ENCODE data around the gene FMN1.

FMN1 gene

DNA sequence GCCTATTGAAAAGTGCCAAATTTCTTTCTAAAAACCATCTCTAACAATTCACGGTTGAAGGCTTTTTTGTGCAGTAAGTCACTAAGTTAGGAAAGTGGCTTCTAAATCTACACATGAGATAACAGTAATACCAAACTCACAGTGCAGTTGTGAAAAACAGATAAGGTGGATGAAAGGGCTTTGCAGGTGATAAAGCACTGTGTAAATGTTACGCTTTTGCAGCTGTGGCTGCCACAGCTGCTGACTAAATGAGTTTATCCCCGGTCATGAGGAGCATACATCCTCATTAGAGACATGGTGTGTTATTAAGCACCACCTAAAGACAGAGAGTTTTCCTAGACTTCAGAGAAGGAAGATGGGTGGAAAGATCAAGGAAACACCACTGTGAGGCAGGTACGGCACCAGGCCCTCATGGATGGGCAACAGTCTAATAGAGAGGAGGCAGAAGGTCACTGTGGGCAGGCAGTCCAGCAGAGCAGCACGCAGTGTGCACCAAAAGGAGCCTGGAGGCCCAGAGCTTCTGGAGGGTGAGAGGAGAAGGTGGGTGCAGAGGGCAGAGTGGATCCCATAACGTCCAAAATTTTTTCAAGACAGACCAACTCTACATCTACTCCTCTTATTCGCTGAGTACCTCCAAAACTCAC lies 68.5 kb downstream of the FMN1 start:
- no peak for DNase-seq (ENCODE audit: low spot score)

DNA sequence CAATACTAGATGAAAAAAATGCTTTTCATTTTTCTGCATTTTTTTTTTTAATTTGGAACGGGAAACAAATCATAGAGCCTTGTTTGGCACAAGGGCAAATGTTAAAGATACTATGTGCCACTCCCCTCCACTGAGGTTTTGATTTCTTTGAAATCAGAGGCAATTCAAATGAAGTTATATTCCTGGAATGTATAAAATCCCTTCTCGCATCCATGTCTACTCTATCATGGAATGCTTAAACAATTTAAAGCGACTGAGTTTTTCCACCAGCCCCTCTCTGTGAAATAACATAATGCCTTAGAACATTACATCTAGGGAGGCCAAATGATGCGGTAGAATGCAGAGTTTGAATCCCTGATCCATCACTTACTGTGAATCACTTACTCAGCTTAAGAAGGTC lies 69.7 kb downstream of the FMN1 start:
- DNase-seq (ENCODE audit: low spot score), result no peak

DNA sequence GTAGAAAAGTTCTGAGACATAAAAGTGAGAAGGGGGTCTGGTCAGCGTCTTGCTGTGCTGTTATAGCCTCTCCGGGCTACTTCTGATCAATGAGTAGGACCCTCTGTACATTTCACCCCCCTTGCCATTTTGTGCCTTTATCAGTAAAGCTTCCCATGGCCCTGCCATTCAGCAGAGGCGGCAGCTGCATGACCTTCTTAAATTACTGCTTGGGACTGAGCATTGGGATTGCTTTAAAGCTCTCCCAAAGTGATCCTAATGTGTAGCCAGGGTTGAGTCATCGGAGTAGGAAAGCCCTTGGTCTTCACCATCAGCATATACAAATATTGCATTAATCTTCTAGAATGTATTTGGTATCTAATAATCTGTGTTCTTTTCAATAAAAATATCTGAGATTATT lies 70.2 kb downstream of the FMN1 start:
- DNase-seq (ENCODE audit: low spot score), result no peak

DNA sequence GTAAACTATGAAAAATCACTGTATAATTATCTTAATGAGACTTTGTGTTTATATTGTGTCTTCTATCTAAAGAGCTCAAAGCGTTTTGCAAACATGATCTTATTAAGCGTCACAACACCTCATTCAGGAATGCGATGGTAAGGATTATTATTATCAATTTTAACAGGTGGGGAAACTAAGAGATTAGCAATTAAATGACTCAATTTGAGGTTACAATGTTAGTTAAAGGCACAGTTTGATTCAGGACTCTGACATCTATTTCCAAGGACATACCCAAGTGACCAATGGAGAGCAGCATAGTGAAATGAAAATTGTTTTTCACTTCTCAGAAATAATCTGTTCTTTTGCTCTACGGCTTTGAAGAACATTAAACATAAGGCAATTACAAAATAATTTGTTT lies 74.6 kb downstream of the FMN1 start:
- DNase-seq (ENCODE audit: low spot score), result no peak

DNA sequence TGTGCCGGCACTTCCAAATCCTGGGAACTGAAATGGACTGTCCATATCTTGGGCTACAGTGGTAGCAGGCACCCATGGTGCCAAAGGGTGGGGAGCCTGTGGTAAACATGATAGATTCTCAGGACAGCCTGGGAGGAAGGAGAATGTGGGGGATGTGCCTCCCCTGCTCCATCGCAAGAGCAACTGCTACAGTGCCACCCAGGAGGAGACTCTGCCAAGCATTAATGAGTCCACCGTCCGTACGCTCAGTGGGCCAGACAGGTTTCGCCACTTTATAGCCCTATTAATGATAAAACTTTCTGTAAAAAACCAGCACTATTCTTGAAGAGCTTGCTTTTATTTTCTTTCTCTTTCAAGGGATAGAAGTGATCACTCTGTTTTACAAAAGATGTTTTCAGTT lies 75.2 kb downstream of the FMN1 start:
- DNase-seq (ENCODE audit: low spot score), result no peak

DNA sequence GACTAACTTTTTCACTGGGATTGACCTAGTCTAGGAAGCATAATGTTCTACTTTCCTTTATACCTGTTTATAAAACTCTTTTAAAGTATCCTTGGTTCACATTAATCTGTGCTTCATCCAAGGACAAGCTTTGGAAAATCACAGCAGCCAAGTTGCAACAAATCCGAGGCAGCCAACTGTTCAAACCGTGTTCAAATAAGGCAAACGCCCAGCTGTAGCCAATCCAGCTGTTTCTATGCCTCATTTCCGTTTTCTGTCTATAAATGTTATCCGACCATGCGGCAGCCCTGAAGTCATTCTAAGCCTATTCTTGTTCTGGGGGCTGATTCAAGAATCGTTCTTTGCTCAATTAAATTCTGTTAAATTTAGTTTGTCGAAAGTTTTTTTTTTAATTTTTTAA lies 78.3 kb downstream of the FMN1 start:
- DNase-seq (ENCODE audit: low spot score), result no peak

DNA sequence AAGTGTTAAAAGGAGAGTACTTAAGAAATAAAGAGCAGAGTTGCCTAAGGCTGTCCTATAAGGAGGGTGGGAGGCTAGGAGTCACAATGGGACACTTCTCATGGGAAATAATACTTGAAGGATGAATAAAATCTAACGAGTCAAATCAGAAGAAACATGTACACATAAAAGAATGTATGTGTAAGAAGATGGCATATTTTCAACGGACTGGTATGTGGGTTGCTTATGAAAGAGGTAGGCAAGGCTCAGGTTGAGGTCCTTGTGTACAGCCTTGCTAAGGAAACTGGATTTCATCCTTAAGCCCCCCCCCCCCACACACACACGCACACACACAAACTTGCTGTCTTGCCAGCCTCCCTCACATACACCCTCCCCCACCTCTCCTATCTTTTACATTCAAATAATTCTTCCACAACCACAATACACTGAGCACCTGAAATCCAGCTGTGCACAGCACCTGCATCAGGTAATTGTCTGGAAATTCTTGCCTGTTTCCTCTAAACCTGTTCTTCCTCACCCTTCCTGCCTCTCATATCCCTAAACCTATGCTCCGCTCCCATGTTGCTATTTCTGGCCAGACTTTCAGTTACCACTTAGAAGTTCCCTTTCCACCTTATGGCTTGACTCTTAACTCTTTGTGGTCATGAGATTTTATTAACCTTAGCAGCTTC lies 79.2 kb downstream of the FMN1 start:
- no peak for DNase-seq (ENCODE audit: low spot score)

DNA sequence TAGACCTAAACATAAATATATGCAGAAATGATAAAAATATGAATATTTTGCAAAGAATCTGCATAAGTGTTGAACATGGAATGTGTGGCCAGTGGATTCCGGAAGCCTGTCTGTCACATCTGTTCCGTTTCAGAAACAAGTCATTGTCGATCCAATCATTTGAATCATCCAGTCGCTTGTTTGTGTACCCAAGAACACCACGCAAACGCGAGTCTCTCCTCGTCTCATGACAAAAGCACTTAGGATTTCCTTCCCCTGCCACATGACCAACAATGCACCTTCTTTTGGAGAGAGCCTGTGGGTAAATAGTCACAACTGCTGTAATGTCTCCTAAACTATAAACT lies 80.2 kb downstream of the FMN1 start:
- no peak for DNase-seq (ENCODE audit: low spot score)

DNA sequence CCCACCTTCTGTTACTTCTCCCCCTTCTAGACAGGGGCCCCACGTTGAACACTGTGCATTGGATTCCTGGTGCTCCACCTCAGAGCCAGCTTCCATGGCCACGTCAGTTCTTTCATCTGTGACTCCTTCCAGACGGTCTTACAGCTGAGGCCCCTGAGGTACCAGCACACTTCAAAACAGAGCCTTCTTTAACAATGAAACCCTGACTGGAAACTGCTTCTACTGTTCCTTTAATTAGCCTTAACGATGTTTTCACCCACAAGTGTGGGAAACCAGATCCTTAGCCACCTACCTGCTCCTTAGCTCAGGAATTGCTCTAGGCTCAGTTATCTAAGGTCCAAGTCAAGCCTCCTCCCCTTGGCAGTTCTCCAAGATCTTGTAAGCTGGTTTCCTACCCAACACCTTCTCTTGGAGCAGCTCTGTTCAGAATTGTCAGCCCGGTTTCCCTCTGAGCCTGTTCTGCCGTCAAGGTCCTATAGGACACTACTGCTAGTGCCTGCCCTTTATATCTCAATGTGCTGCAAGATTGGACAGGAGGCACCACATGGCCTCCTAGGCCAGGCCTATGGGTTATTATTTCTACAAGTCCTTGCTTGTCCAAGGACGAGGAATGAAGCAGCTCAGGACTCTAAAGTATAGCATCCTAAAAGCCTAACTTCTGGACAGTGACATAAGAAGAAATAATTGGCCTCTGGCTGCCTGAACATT lies 80.7 kb downstream of the FMN1 start:
- no peak for DNase-seq (ENCODE audit: low spot score)

DNA sequence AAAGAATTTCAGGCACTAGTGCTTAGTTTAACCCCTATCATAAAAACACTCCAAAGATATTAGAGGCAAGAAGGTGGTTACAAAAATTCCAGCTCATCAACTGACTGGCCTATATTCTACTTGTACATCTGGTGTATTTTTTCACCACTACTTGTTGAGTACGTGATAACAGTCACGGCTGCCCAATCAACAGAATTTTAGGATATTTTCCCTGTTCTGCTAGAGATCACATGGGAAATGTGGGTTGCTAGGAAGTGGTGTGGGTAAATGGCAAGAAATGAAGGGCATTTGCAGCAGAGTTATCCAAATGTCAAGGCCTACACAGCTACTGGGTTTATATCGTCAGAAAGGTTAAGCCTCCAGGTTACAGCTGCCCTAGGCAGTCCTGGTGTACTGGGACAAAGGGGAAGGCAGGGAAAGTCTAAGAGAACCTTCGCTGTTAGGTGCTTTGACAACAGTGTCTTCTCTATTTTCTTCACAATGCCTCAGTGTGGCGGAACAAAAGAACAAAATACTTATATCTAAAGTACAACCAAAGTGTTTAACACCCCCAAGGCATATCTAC lies 81.9 kb downstream of the FMN1 start:
- no peak for DNase-seq (ENCODE audit: low spot score)

DNA sequence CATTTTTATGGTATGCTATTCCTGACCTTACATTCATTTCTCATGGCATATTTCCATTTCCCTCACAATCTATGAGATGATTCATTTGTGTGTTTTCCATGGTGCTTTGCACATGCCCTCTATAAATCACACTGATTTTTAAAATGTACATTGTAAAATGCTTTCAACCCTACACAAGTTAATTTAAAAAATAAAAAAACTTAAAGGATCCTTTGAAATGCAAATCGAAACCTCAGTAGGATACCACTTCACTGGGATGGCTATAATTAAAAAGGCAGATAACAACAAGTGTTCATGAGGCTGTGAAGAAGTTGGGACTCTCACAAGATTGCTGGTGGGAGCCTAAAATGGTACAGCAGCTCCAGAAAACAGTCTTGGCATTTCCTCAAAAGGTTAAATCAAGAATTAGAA lies 83.5 kb downstream of the FMN1 start:
- no peak for DNase-seq (ENCODE audit: low spot score)

DNA sequence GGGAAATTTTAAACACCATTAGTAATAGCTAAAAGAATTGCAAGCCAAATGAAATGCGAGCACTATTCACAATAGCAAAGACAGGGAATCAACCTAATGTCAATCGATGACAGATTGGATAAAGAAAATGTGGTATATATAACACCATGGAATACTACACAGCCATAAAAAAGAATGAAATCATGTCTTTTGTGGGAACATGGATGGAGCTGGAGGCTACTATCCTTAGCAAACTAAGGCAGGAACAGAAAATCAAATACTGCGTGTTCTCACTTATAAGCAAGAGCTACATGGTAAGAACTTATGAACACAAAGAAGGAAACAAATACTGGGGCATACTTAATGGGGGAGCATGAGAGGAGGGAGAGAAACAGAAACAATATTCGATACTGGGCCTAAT lies 85.2 kb downstream of the FMN1 start:
- DNase-seq (ENCODE audit: low spot score), result no peak

DNA sequence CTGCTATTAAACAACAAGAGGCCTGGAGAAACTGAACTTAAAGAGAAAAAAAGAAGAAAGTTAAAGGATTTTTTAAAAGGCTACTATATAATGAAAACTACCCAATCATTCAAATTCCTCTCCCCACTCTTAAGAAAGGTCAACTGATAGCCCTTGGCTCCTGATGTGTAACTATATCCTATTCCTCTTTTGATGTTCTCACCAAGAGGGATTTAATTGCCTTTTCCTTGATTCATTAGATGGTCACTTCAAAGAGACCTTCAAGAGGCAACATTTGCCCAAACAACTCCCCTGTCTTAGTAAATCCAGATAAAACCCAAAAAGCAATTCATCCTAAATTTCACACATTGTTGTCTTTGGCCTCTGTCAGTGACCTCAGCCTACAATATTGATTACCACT lies 86.0 kb downstream of the FMN1 start:
- no peak for DNase-seq (ENCODE audit: low spot score)

DNA sequence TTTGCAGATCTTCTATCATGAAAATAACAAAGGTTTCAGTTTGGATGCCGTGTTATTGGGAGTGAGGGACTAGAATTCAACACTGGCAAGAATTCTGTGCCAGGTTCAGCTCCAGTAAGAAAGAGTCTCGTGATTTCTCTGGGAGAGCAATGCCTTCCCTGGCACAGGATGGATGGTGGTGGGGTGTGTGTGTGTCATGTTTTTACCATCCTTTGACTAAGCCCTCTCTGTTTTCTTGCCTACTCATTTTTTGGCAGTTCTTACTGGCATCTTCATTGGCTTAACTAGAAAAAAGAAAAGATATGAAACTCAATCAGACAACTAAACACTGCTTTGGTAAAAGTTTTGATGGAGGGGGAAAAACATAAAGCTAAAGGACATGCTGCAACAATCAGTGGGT lies 86.6 kb downstream of the FMN1 start:
- no peak for DNase-seq (ENCODE audit: low spot score)

DNA sequence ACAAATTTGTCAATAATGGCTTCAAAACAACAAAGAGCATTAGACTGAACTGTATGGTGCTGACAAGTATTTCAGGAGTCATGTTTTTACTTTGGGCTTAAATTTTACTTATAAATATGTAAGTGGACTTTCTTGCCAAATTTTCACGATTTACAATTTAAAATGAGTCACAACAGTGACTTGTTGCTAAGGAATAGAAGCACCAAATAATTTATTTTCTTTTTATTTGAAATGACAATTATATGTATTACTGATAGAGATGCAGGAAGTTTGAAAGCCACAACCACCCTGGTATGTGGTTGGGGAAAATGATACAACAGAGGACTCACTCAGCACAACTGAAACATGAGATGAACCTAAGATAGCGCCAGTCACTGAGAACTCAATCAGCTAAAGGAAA lies 90.3 kb downstream of the FMN1 start:
- DNase-seq (ENCODE audit: low spot score), result no peak

DNA sequence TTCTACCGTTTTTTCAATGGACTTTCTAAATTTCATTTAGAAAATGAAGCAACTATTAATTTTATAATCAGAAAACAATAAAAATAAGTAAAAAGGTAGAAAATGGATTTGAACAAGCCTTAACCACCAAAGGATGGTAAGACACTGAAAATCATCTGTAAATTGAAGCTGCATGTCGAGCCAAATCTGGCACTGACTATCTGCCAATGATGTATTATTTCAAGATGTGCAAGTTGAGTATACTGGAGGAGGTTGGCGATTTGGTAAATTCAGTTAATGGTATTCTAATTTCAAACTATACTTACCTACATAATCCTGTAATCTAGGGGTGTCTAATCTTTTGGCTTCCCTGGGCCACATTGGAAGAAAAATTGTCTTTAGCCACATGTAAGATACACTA lies 93.5 kb downstream of the FMN1 start:
- no peak for DNase-seq (ENCODE audit: low spot score)

DNA sequence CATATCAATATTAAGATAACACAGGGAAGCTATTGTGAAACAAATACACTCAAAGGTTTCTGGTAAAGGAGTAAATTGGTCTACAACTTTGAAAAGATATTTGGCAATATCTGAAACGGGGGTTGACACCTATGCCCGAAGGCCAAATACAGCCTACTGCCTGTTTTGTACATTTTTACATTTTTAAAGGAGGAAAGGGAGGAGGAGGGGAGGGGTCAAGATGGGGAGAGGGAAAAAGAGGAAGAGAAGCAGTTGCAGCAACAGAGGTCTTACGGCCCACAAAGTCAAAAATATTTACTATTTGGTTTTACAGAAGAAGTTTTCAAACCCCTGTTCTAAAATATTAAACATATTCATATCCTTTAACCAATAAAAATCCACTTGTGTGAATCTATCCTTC lies 94.2 kb downstream of the FMN1 start:
- no peak for DNase-seq (ENCODE audit: low spot score)

DNA sequence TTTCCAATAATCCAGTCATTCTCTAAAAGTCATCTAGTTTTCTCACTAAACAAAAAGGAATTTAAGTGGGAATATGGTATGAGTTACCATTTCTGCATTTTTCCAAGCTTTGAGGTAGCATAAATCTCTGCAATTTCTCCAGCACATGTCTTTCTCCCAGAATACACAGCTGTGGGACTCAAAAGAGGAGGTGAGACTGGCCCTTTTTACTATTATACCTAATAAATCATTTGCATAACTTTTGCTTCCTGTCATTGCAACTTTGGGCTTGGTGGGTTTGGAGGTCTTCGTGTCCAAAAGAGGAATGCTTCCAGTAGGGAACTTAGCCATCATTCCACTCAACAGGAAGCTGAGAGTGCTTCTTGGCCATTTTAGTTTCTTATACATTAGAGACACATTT lies 94.8 kb downstream of the FMN1 start:
- DNase-seq (ENCODE audit: low spot score), result no peak

DNA sequence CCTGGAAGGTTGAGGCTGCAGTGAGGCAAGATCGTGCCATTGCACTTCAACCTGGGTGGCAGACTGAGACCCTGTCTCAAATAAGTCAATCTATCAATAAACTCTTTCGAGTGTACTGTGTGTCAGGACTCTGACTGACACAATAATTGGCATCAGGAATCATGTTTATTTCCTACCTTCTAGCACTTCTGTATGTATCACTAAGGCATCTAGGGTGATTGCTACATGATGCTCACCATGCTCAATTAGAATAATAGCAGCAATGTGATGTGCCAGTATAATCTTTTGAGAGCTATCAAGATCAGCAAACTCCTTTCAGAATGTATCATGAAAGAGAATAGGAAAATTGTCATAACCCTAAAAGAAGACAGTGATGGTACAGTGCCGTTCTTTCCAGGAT lies 95.3 kb downstream of the FMN1 start:
- no peak for DNase-seq (ENCODE audit: low spot score)

DNA sequence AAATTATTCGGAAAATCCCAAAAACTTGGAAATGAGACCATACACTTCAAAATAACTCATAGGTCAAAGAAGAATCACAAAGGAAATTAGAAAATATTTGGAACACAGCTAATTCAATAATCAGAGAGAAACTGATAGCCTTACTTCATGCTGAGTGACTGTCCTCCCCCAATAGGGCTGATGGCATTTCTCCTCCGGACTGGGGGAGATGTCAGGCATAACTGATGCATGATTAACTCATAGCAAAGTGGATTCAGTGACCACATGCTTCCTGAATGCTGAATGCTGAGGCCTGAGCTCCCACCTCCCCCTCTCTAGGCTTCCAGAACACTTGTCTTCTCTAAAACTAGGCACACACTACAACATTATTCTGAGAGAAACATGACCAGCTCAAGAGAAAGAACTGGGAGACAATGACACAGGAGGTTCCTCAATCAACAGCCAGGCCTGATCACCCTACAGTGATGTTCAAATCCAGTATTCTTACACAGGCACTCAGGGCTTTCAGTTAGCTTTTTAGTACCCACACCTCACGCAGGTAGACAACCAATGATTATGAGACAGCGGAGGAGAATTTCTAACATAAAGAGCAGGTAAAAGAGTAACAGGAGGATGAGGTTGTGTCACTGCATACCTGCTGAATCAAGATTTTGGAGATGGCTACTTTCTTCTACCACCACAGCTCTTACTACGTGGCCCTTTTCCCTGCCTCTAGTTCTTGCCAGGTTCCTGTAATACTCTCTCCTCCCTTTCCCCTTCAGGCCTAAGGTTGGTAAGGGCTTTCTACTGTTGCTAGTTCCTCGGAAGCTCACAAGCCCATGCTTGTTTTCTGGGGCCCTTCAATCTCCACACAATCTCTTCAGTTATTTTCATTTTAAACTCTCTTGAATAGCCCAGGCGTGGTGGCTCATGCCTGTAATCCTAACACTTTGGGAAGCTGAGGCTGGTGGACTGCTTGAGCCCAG lies 96.1 kb downstream of the FMN1 start:
- no peak for DNase-seq (ENCODE audit: low spot score)

DNA sequence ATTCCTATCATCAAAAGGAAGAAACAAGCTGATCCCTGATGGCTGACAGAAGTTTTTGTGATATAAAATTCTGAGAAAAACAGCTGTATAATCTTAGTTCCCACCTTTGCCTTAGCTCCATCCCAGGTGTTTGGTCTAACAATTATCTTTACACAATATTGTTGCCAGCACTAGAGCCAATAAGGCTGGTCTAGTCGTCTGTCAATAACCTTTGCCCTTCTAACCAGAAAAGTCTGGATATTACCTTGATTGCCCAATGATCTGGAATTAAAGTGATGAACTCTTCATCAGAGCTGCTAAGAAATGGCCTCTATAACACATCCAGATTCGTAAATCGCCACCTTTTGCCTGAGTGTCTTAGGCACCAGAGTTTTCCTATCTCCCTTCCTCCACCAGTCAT lies 98.4 kb downstream of the FMN1 start:
- DNase-seq (ENCODE audit: low spot score), result no peak

DNA sequence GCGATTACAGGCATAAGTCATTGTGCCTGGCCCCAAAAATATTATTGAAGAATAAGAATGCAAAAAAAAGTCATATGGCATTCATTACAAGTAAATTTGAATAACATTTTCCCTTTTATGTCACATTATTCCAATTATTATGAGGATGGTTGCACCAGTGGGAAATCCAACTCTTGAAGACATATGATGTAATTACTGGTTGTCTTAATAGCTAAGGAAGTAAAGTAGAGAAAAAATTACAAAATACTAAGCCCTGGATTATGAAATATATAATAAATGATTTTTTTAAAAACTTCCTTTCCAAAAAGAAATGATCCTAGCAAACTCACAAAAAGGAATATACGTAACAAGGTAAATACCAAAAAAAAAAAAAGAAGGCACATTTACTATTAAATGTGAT lies 98.9 kb downstream of the FMN1 start:
- DNase-seq (ENCODE audit: low spot score), result no peak
